ENCODE measurements around the gene SVEP1.
A peak's percentile ranks its signal among the peaks of the same experiment; 100 is the strongest.

The SVEP1 gene

DNA sequence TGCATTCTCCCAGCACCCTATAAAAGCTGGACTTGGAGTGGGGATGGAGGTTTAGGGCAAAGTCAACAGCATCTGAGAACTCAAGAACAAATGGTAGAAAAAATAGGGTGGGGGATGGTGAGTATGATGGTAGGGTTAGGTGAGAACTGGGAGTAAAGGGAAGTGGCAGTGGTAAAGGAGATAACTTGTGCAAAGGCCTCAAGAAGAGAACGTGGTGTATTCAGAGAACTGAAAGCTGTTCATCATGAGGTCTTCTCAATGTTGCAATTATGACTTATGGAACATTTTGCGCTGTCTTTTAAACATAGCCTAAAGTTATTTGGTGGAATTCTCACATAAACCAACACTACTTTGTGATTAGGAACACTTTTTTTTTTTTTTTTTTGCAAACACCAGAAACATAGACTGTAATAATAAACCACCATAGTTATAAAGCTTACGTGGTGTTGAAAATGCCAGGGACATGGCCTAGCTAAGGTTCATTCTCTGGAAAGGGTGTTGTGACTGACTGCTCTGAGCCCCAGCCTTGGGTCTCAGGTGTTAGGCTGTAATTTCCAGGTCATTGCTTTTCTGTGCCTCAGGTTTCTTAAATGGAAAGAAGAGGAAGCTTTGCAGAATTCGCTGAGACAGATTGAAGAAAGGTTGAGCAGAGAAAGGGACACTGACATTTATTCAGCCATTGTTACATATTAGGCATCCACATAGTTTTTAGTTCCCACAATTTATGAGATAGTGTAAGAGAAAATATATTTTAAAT, 222.7 kb downstream of the SVEP1 start:
- DNase-seq, result no peak

DNA sequence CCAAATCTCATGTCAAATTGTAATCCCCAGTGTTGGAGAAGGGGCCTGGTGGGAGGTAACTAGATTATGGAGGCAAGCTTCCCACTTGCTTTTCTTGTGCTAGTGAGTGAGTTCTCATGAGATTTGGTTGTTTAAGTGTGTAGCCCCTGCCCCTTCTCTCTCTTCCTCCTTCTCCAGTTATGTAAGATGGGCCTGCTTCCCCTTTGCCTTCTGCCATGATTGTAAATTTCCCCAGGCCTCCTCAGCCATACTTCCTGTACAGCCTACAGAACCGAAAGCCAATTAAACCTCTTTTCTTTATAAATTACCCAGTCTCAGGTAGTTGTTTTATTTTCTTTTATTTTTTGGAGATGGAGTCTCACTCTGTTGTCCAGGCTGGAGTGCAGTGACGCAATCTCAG, 223.6 kb downstream of the SVEP1 start:
- DNase-seq, result no peak

DNA sequence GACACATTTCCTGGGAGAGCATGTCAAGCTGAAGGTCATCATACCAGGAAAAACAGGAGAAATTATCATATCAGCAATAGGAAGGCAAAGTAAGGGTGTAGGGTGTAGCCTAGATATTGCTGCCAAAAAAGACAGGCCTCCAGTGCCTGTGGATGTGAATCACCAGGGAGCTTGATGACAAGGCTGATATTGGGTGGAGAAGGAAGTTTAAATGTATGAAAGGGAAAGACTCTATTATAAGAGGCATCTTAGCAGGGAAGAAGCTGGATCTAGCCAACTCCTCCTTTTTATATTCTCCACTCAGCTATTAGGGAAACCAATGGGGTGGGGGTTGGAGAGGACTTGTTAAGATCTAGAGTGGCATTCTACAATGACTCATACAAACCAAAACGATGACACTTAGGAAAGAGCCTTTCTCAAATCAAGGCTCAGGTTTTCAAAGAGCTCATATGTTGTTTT, 228.5 kb downstream of the SVEP1 start:
- DNase-seq, result no peak

DNA sequence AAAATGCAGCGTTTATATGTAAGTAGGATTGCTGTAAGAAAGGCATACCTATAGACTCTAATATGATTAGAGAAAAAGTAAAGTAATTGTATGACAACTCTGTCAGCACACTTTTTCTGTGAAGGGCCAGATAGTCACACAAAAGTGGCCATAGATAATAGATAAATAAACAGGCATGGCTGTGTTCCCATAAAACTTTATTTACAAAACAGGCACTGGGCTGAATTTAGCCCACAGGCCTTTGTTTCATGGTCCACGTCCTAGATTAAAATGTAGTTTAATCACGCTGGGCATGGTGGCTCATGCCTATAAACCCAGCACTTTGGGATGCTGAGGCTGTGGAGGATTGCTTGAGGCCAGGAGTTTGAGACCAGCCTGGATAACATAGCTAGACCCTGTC, 233.2 kb downstream of the SVEP1 start:
- DNase-seq, result no peak

DNA sequence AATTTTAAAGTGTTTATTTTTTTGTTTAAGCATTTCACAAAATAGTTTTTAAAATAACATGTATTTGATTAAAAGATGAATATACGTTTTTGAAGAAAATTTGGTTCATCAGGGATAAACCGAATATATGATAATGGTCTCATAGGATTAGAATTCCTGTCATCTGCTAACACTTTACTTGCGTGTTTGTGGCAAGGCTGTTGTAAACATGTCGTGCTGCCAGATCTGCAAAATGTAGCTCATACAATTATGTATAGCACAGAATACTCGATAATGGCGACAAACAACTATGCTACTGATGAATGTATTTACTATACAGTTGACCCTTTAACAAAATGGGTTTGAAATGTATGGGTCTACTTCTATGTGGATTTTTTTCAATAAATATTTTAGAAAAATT, 234.7 kb downstream of the SVEP1 start:
- no peak for DNase-seq

DNA sequence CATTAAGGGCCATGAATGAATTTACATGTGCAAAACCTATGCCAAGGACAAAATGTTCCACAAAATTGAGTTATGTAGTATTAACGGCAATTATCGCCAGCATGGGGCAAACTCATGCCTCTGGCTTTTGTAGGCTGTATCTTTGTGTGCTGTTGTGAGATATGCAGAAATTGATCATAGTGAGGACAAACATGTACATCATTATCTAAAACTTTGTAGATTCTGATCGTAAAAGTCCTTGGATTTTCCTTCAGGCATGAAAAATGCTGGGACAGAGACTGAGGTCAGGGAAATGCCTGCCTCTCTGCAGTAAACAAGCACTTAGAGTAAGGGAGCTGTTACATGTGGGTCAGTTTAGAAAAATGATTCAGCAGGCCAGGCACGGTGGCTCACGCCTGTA, 236.0 kb downstream of the SVEP1 start:
- DNase-seq, result no peak

DNA sequence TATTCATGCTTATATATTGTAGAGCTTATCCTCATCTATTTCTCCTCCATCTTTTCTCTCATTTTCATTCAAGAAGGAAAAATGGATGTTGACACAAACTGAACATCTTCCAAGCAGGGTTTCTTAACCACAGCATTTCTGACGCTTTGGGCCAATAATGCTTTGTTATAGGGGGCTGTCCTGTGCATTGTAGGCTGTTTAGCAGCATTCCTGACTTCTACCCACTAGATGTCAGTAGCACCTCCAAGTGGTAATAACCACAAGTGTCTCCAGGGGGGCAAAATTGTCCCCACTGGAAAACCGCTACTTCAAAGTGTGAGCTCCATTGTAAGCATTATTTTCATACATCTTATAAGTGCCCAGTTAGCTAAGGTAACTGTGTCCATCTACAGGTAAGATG, 239.2 kb downstream of the SVEP1 start:
- DNase-seq, result no peak

DNA sequence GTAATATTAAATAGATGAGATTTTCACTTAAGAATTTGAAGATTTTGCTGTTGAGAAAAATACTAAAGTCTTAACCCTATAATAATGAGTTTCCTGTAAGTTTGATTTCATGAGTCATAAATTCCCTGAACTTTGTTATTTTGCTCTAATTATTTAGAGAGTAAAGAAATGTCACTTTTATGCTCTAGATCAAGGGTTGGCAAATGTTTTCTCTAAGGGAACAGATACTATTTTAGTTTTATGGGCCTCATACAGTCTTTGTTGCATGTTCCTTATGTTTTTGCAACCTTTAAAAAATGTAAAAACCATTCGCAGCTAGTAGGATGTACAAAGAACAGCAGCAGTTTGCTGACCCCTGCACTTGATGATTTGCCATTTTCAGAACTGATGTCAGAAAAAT, 241.4 kb downstream of the SVEP1 start:
- no peak for DNase-seq

DNA sequence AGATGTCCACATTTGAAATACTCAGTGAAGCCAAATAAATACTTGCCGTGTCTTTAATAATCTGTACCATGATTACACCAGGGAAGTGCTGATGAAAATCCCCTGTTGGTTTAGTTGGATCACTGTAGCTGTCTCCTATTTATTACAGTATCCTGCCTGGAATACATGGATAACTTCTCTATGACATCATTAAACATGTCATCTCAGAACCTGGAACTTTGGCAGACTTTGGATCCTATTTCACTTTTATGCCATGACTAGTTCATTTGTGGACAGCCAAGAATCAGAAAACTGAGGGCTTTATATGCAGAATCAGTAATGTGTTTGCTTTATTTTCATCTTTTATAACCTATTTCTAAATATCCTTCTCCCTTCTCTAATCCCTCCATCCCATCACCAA, 241.8 kb downstream of the SVEP1 start, which contains the start of gene TXNDC8:
TSS of gene TXNDC8 (minus strand) at position 137 of the 400 bp plus-strand sequence.
- no peak for DNase-seq

DNA sequence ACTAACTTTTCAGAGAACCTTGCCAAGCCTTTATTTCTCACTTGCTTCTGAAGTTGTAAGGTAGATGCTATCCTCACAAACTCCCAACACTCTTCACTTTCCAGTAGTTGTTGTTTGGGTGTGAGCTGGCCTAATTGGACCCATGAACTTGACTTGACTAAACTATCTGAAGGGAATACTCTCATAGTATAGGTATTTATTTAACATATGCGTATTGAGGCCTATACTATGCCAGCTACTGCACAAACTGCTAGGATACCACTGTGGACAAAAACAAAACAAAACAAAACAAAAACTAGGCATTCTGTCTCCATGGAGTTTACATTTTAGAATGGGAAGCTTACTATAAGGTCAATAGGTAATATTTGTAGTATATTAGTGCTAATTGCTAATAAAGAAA, 243.2 kb downstream of the SVEP1 start:
- no peak for DNase-seq

DNA sequence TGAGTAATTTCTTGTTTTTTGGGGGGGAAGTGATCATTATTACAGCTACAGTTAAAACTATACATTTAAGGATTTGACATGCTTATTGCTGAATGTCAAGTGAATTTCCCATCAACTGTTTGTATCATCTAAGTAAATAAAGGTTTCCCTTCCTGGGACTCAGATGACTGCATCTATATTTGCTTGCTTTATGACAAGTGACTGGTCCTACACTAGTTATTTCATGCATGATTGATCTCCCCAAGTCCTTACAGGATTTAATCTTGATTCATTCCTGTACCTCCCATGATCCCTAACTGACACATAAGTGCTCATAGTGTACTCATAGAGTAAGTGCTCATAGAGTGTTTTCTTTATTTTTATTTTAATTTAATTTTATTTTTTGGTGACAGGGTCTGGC, 244.7 kb downstream of the SVEP1 start:
- no peak for DNase-seq

DNA sequence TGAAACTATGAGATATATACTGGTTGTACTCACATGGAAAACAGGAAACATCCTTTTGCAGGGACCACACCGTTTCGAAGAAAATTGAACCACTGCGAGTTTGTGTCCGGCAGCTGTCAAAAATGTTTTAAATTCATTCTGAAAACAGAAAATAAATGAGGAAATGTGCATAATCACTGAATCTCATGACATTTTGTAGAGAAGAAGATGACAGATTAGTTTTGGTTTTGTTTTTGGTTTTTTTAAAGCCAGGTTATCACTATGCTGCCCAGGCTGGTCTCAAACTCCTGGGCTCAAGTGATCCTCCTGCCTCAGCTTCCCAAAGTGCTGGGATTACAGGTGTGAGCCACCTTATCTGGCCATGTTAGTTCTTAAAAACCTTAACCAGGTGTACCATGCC, 245.4 kb downstream of the SVEP1 start:
- DNase-seq, result no peak

DNA sequence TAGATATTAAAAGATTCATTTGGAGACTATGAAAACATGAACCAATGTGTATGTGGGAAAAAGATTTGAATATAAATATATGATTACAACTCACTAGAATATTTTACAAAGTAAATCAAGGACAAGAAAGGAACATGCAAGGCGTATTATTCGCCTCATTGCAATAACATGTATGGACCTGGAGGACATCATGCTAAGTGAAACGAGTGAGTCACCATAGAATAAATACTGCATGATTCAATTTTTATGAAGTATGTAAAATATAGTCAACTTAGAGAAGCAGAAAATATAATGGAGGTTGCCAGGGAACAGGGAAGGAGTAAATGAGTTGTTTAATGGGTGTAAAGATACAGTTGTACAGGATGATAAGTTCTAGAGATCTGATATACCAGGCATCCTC, 246.8 kb downstream of the SVEP1 start:
- no peak for DNase-seq

DNA sequence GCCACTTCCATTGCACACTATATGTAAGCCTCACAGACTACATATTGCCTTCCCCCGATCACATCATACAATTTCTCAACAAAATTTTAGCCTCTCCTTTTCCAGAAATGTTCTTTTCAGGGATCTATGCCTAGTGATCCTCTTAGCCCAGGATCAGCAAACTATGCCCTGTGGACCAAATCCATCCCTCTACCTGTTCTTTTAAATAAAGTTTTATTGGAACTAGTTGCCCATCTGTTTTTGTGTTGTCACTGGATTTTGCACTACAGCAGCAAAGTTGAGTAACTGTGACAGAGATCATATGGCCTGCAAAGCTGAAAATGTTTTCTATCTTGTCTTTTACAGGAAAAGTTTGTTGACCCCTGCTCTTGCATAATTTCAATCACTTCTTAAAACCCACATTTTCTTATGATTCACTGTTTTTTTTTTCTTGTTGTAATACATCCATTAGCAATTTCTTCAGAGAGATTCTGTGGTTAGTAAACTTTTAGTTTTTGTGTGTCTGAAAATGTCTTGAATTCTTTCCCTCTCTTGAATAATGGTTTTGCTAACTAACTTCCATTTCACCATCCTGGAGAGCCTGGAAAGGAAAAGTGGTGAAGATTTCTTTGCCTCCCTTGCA, 248.9 kb downstream of the SVEP1 start:
- no peak for DNase-seq

DNA sequence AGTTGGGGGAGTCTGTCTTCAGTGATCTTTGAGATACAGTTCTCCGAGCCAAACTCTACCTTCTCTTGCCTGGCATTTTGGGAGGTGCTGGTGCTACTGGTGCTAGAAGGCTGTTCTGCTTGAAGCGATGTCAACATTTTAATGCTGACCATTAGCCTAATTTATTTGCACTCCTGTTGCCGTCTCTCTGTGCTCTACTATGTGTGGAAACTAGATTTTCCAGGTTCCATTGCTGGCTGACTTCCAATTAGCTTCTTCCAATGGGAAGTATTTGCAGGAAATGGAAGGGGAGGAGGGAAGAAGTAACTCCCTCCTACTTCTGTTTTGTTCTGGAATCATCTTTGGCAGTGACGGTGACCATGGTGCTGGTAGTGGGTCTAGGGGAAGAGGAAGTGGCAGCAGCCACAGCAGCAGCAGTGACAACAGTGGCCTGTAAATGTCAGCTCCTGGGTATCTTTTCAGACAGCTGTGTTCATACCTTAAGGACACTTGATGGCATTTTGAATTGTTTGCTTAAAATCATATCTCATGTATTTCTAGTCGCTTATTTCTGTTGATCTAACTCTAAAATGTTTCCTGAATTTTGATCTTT, 249.8 kb downstream of the SVEP1 start:
- DNase-seq, result peak in 1 of 2 donors; percentile 22

DNA sequence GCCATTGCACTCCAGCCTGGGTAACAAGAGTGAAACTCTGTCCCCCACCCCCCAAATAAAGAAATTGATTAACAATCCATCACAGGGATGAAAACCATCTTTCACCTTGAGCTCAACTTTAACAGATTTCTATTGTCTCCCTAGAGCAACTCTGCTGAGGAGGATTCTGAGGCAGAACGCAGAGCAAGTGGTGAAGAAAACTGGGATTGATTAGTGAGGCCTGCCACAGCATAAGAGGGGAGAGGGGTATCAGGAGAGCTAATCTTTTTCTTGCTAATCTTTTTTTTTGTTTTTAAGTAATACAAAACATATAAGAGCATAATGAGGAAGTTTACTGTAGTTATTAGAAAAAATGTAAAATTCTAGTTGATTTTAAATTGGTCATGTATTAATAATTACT, 250.8 kb downstream of the SVEP1 start:
- DNase-seq, result no peak

DNA sequence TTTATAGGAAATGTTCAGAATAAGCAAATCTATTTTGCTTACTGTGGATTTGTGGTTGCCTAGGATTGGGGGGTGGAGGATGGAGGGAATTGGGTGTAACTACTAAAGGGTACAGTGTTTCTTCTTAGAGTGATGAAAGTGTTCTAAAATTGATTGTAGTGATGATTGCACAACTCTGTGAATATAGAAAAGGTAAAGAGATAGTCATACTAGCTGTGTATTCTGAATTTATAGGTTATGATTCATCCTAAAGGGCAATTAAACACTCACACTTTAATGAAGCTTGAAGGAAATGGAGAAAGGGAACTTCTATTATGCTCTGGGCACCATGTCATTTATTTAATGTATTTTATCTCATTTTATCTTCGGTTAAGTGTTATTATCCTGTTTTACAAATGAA, 251.8 kb downstream of the SVEP1 start:
- no peak for DNase-seq

DNA sequence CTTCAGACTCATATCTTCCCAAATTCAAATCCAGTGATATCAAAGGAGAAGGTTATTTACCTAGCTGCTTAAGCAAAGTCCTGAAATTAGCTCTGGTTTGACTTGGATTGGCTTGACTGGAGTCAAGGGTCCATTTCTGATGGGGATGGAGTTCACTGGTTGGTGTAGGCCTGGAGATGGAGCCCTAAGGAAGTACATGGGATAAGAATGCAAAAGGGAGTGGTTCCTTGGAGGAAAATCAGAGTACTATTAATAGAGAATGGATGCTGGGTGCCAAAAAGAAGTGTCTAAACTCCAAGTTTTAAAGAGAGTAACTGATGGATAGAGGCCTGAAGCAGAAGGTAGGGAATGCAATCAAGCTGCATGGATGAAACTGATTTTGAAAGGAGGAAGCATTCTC, 255.7 kb downstream of the SVEP1 start:
- no peak for DNase-seq

DNA sequence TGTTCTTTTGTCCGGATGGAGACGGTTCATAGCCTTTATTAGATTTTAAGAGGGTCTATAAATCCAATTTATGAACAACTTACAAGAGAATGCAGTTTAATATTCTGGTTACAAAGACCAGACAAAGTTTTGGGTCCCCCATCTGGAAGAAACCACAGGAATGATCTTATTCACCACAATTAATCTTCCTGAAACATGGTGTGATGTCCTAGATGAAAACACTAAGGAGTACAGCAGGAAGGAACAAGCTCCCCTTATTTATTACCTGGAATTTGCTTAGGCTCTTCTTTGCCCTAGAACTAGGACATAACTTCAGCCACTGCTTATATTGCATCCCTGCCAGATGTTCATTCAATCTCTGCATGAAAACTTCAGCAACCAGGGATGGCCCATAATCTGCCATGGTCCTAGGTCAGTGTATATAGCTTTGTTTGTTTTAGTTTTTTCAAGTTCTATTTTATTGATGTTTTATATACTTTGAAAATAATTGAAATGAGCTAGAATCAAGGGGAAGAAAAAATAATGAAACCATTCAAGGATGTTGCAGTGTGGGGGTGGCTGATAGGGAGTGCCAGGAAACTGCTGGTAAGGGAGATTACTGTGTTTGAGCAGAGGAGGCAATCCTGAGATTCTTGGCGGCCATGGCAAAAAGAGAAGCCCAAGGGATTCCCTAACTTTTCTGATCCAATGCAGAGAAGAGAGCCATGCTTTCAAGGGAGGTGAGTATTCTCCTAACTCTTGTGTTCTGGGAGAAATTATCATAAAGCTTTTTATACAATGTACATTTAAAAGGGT, 258.7 kb downstream of the SVEP1 start:
- no peak for DNase-seq

DNA sequence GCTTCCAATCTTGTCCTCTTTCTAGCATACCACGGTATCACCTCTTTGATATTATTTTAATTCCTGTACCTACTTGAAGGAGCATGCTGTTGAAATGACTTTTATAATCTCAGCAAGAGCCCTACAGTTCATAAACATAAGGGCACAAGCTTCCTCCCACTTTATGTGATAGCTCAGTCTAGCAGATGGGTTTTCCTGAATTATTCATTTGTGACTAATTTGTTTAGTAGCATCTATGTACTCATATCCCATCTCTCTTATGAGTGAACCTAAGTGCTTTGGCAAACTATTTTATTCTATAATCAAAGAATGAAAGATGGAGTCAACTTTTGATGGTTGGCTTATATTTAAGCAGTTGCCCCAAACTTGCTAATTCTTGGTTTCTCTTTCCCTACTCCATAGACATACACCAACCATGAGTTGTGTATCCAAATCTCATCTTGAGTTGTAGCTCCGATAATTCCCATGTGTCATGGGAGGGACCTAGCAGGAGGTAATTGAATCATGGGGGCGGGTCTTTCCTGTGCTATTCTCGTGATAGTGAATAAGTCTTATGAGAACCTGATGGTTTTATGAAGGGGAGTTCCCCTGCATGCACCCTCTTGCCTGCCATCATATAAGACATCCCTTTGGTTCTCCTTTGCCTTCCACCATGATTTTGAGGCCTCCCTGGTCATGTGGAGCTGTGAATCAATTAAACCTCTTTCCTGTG, 259.6 kb downstream of the SVEP1 start:
- DNase-seq, result no peak

DNA sequence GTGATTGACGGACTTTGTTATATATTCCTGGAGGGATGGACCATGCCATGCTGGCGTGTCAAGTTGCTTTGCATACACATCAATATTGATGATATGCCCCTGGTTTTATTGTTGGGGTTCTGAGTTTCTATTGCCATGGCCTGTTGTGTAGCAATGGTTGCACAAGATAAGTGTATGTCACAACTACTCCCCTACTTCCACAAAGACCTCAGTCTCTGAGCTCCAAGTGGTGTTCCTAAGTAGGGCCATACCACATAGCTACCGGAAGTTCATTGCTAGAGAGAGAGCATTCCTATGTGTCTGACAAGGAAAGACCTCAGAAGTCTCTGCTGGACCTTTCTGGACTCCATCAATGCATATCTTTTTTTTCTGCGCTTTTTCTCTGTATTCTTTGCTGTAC, 261.6 kb downstream of the SVEP1 start:
- no peak for DNase-seq

DNA sequence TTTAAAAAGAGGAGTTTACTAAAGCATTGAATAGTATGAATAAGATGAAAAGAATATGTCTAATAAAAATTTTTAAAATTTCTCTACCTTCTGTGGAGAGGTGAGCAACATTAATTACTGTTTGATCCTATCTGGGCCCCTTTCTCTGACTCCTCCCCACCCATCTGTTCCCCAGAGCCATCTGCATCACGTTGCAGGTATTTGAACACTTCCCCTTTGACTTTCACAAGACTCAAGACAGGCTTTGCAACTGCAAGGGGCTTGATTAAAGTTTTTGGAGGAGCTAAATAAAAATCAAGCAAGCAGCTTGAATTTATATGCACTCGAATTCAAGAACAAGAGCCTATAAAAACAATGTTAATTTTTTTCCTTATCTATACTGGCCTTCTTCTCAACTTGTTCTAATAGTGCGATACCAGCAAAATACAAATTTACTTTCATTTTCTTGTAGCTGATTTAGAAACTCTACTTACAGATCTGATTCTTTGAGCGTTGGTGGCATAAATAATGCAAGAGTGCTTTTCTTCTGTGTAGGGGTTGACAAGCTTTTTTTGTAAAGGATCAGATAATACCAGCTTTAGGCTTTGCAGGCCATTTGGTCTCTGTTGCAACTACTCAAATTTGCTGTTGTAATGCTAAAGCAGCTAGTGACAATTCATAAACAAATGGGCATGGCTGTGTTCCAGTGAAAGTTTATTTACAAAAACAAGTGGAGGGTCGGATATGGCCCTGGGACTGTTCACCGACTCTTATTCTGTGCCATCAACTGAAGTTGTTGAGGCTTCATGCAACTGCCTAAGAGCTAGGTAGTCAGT, 263.1 kb downstream of the SVEP1 start:
- DNase-seq, result no peak
